T-cell (primary cell): ENCODE data around the gene TTF2. TPM values are rescaled to one million over a fixed set of nuclear protein-coding genes. Genes with fewer than 3 reads are reported as not detected.
"Not testable (repeated sequence)": the region's sequence is repeated elsewhere in the genome, so short reads cannot be mapped to it uniquely, and the experiment has no call there.

Experiments
- ATAC-seq, 4 experiments: fragments of 200-7000 bp in 3 of 4; fragments of 150-1000 bp in 1 of 4; cut with Tn5 transposase; replicated peaks in 1 of 4; 1 replicate in 3 of 4; 2 replicates in 1 of 4; pipeline ENCODE4 v1.10.0; 2021; ENCODE audit warnings: moderate library complexity in 3 of 4, mild to moderate bottlenecking in 2 of 4, moderate number of reproducible peaks in 1 of 4
- CTCF ChIA-PET, 2 donors: fragments of 300-600 bp; sonication (Branson Sonifier 250); formaldehyde crosslinking; loops; one replicate each; lab custom pipeline; 2022; ENCODE audit warnings: antibody characterized with exemption in 2 of 2; lab: Charles Lee
- POLR2A ChIA-PET, 2 donors: fragments of 300-600 bp; sonication (Branson Sonifier 250); formaldehyde crosslinking; loops; one replicate each; lab custom pipeline; 2022; ENCODE audit warnings: antibody characterized with exemption in 2 of 2; lab: Charles Lee
- DNase-seq, 35 experiments: peaks; one replicate each; pipeline versions ENCODE4 v3.0.0 to v3.0.0-alpha.2; 2013 to 2023
- H3K27ac ChIP-seq: one replicate; pipeline ENCODE4 v1.5.1; 2013; ENCODE audit warnings: low read length
- H3K27me3 ChIP-seq, 2 experiments: replicated peaks in 1 of 2; 1 replicate in 1 of 2; 2 replicates in 1 of 2; pipeline versions ENCODE4 v1.6.1 to v1.7.0; 2013; ENCODE audit warnings: low read length in 1 of 2, mixed read lengths in 1 of 2; ENCODE audit not compliant: control insufficient read depth in 2 of 2, insufficient read depth in 2 of 2; ENCODE audit errors: extremely low read depth in 1 of 2
- H3K36me3 ChIP-seq, 2 donors: 1 replicate in 1 of 2; 2 replicates in 1 of 2; pipeline versions ENCODE4 v1.6.1 to v1.7.0; 2013; ENCODE audit warnings: low read length in 1 of 2; ENCODE audit not compliant: control insufficient read depth in 2 of 2, insufficient read depth in 1 of 2; ENCODE audit errors: extremely low read depth in 1 of 2
- H3K4me1 ChIP-seq, 2 experiments: 1 replicate in 1 of 2; 2 replicates in 1 of 2; pipeline versions ENCODE4 v1.6.1 to v1.7.0; 2013; ENCODE audit warnings: low read length in 2 of 2, mixed read lengths in 1 of 2; ENCODE audit not compliant: insufficient read depth in 2 of 2, control insufficient read depth in 1 of 2; ENCODE audit errors: extremely low read depth in 1 of 2
- H3K4me3 ChIP-seq, 2 donors: 1 replicate in 1 of 2; 2 replicates in 1 of 2; pipeline versions ENCODE4 v1.5.1 to v1.7.0; 2013; ENCODE audit warnings: mild to moderate bottlenecking in 2 of 2, low read length in 1 of 2, moderate library complexity in 1 of 2; ENCODE audit not compliant: control insufficient read depth in 1 of 2; ENCODE audit errors: extremely low read depth in 1 of 2
- H3K9me3 ChIP-seq: 2 replicates; pipeline ENCODE4 v1.7.0; 2013
- H3K27ac Mint-ChIP-seq, 2 donors: one replicate each; pipeline ENCODE4 v1.8.0; 2020 to 2021; ENCODE audit warnings: mild to moderate bottlenecking in 2 of 2, mixed read lengths in 2 of 2
- H3K27me3 Mint-ChIP-seq, 2 donors: one replicate each; pipeline ENCODE4 v1.8.0; 2021 to 2022; ENCODE audit warnings: mixed read lengths in 2 of 2
- H3K36me3 Mint-ChIP-seq: one replicate; pipeline ENCODE4 v1.8.0; 2021; ENCODE audit warnings: mixed read lengths
- H3K4me1 Mint-ChIP-seq, 3 donors: one replicate each; pipeline ENCODE4 v1.8.0; 2020 to 2022; ENCODE audit warnings: mixed read lengths in 3 of 3, mild to moderate bottlenecking in 1 of 3
- H3K4me3 Mint-ChIP-seq, 3 donors: one replicate each; pipeline ENCODE4 v1.8.0; 2020 to 2022; ENCODE audit warnings: mild to moderate bottlenecking in 3 of 3, mixed read lengths in 3 of 3, moderate library complexity in 3 of 3
- H3K9me3 Mint-ChIP-seq, 3 donors: one replicate each; pipeline ENCODE4 v1.8.0; 2020 to 2022; ENCODE audit warnings: mixed read lengths in 3 of 3
- WGBS: methylation state at CpG from one replicate; pipeline ENCODE4 v1.1.5; 2013; ENCODE audit warnings: missing lambda C conversion rate; ENCODE audit not compliant: insufficient coverage; 5-methylcytosine and 5-hydroxymethylcytosine counted together
- total RNA-seq, 35 experiments: library from RNA in 6 of 35; stranded (reverse) in 6 of 35; fragments of 120-200 nt in 1 of 35; gene quantifications; one replicate each; pipeline versions ENCODE4 v1.2.1 to v1.2.4 and lab custom pipeline; 2013 to 2026

TTF2 gene
- total RNA-seq, 5 donors from 2014 or later (not counting 1 experiment from before 2014, with no cell fraction given): 26.7 to 37.1 (median 33.8) TPM

- CTCF ChIA-PET: interaction anchor here in 1 of 2 donors (0.9 kb wide), 1 partner anchor 17 kb away, joined by 4 read pairs; no protein-coding TSS in a partner anchor
- H3K27ac ChIP-seq: no peak overlapping the region
- no peak for DNase-seq
- no peaks in the 10 kb centered on the region for H3K4me1 ChIP-seq
- no peak overlapping the region for H3K4me3 ChIP-seq
- no peaks in the 10 kb centered on the region for H3K9me3 Mint-ChIP-seq
- no peaks in the 10 kb centered on the region for H3K9me3 ChIP-seq
- no peaks in the 10 kb centered on the region for H3K36me3 Mint-ChIP-seq
- WGBS: 69% methylated on average over 5 of the region's 8 CpGs
- ATAC-seq: no peak
- no peak overlapping the region for H3K4me3 Mint-ChIP-seq
- POLR2A ChIA-PET: interaction anchor here in 1 of 2 donors (0.5 kb wide), 1 partner anchor 13 kb away, joined by 7 read pairs; no protein-coding TSS in a partner anchor
- no peaks in the 10 kb centered on the region for H3K4me1 Mint-ChIP-seq
- peaks cover 13 to 16% of the 10 kb centered on the region in 2 donors for H3K27me3 Mint-ChIP-seq
- H3K27me3 ChIP-seq: peaks cover 0 to 3% of the 10 kb centered on the region in 2 experiments
- no peaks in the 10 kb centered on the region for H3K36me3 ChIP-seq
- no peak overlapping the region for H3K27ac Mint-ChIP-seq
Observed at GRCh38 chr1:117146575-117147340, 86.6 kb downstream of the TTF2 start.

GRCh38 chr1:117147341-117147831, 87.3 kb downstream of the TTF2 start:
- Mint-ChIP-seq H3K27me3 (peaks cover 13 to 16% of the 10 kb centered on the region in 2 donors), H3K9me3 (no peaks in the 10 kb centered on the region), H3K27ac (no peak overlapping the region), H3K4me1 (no peaks in the 10 kb centered on the region), H3K36me3 (no peaks in the 10 kb centered on the region), H3K4me3 (no peak overlapping the region)
- Histone ChIP-seq H3K27me3 (peaks cover 0 to 3% of the 10 kb centered on the region in 2 experiments), H3K4me3 (no peak overlapping the region), H3K9me3 (no peaks in the 10 kb centered on the region), H3K4me1 (no peaks in the 10 kb centered on the region), H3K27ac (no peak overlapping the region), H3K36me3 (no peaks in the 10 kb centered on the region)
- CTCF ChIA-PET: no interaction called here
- ATAC-seq (no peak), DNase-seq (no peak)
- WGBS: no CpG with 5 or more reads among the region's 4 CpGs
- POLR2A ChIA-PET: interaction anchor here in 1 of 2 donors (0.5 kb wide), 1 partner anchor 14 kb away, joined by 7 read pairs; no protein-coding TSS in a partner anchor

GRCh38 chr1:117147856-117148588, 87.9 kb downstream of the TTF2 start:
- Histone ChIP-seq H3K4me1 (no peaks in the 10 kb centered on the region), H3K27ac (no peak overlapping the region), H3K9me3 (no peaks in the 10 kb centered on the region), H3K27me3 (peaks cover 0 to 3% of the 10 kb centered on the region in 2 experiments), H3K4me3 (no peak overlapping the region), H3K36me3 (no peaks in the 10 kb centered on the region)
- DNase-seq: no peak
- Mint-ChIP-seq H3K27ac (no peak overlapping the region), H3K27me3 (peaks cover 13 to 16% of the 10 kb centered on the region in 2 donors), H3K36me3 (no peaks in the 10 kb centered on the region), H3K4me3 (no peak overlapping the region), H3K9me3 (no peaks in the 10 kb centered on the region), H3K4me1 (no peaks in the 10 kb centered on the region)
- ATAC-seq: no peak
- ChIA-PET POLR2A (no interaction called here), CTCF (interaction anchor here in 1 of 2 donors (0.8 kb wide), 1 partner anchor 19 kb away, joined by 3 read pairs; no protein-coding TSS in a partner anchor)
- WGBS: no CpG with 5 or more reads among the region's 5 CpGs

- Mint-ChIP-seq H3K27ac (no peak overlapping the region), H3K4me3 (no peak overlapping the region), H3K27me3 (peaks cover 12 to 13% of the 10 kb centered on the region in 2 donors), H3K4me1 (no peaks in the 10 kb centered on the region), H3K36me3 (no peaks in the 10 kb centered on the region), H3K9me3 (no peaks in the 10 kb centered on the region)
- Histone ChIP-seq H3K4me3 (no peak overlapping the region), H3K4me1 (no peaks in the 10 kb centered on the region), H3K9me3 (no peaks in the 10 kb centered on the region), H3K27ac (no peak overlapping the region), H3K36me3 (no peaks in the 10 kb centered on the region), H3K27me3 (peaks cover 0 to 3% of the 10 kb centered on the region in 2 experiments)
- POLR2A ChIA-PET: no interaction called here
- no peak for ATAC-seq
- WGBS: no CpG with 5 or more reads among the region's 2 CpGs
- no peak for DNase-seq
- CTCF ChIA-PET: no interaction called here
Observed at GRCh38 chr1:117150316-117150715, 90.2 kb downstream of the TTF2 start.

- H3K36me3 Mint-ChIP-seq, DNase-seq, H3K36me3 ChIP-seq, H3K27ac Mint-ChIP-seq, H3K27ac ChIP-seq, ATAC-seq, H3K9me3 Mint-ChIP-seq, H3K4me3 ChIP-seq, H3K27me3 Mint-ChIP-seq, POLR2A ChIA-PET, H3K27me3 ChIP-seq, H3K4me3 Mint-ChIP-seq, H3K4me1 ChIP-seq, H3K4me1 Mint-ChIP-seq, H3K9me3 ChIP-seq, CTCF ChIA-PET: not testable (repeated sequence)
- 70% methylated on average over 2 of the region's 5 CpGs for WGBS
Observed at GRCh38 chr1:117151305-117151704, 91.2 kb downstream of the TTF2 start.
